ENCODE measurements around the gene IQGAP1. TPM values are rescaled to one million over a fixed set of nuclear protein-coding genes. Genes with fewer than 3 reads are reported as not detected.

Gene IQGAP1
- total RNA-seq, 4 donors from 2014 or later = 162 to 334 (median 168) TPM

DNA sequence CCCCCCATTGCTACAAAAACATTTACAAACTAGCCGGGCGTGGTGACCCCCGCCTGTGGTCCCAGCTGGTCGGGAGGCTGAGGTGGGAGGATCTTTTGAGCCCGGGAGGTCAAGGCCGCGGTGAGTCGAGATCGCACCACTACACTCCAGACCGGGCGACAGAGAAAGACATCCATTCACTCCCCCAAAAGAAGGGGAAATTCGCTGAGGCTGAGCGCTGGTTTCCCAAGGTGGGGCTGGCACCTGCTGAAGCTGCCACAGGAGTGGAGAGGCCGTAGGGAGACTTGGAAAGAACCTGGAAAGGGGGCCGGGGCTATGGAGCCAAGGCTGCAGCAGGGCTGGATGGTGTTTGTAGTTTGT is 140.9 kb downstream of the IQGAP1 start:
- Histone ChIP-seq H3K36me3 (no peaks in the 10 kb centered on the region), H3K9me3 (no peaks in the 10 kb centered on the region), H3K4me3 (peak overlapping the region; percentile 69 to 99 (median 78)), H3K4me1 (peaks cover 0 to 14% (median 0%) of the 10 kb centered on the region in 4 donors), H3K27ac (peak overlapping the region; percentile 88 to 95 (median 92)), H3K27me3 (no peaks in the 10 kb centered on the region)
- TF ChIP-seq, protein P1, sequence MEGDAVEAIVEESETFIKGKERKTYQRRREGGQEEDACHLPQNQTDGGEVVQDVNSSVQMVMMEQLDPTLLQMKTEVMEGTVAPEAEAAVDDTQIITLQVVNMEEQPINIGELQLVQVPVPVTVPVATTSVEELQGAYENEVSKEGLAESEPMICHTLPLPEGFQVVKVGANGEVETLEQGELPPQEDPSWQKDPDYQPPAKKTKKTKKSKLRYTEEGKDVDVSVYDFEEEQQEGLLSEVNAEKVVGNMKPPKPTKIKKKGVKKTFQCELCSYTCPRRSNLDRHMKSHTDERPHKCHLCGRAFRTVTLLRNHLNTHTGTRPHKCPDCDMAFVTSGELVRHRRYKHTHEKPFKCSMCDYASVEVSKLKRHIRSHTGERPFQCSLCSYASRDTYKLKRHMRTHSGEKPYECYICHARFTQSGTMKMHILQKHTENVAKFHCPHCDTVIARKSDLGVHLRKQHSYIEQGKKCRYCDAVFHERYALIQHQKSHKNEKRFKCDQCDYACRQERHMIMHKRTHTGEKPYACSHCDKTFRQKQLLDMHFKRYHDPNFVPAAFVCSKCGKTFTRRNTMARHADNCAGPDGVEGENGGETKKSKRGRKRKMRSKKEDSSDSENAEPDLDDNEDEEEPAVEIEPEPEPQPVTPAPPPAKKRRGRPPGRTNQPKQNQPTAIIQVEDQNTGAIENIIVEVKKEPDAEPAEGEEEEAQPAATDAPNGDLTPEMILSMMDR (IDR thresholded peaks at IDR 0.05) = no peak
- TF ChIP-seq POLR2A (IDR thresholded peaks at IDR 0.05) = no peak
- no peak for DNase-seq

DNA sequence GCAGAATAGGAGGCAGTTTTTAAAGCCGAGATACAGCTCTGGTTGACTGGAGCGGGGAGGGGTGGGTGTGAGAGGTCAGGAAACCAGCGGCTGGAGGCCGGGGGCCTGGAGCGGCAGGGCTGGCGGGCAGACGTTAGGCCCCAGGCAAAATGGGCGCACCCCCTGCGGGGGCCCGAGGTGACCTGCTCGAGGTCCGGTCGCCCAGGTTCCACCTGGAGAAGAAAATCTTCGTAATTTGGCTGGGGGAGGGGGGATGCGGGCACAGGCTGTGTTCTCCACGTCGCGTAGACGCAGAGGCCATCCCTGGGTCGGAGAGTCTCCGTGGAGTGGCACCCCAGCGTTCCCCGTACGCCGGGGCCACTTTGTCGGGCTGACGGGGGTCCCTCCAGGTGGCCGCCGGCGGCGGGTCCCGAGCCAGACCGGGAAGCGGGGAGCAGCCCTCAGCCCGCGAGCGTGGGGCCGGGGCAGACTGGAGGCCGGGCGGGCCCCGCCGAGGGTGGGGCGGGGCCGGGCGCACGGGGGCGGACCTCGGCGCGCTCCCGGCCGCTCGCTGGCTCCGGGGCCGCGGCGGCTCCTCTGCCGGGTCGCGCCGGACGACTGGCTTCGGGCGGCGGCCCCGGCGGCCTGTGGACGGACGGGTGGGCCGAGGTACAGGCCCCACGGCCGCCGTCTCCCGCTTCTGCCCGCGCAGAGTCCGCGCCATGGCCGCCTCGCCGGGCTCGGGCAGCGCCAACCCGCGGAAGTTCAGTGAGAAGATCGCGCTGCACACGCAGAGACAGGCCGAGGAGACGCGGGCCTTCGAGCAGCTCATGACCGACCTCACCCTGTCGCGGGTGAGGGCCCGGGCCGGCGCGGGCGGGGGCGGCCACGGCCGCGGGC is 141.6 kb downstream of the IQGAP1 start, which contains the start of gene CRTC3:
Gene CRTC3, plus strand, starts transcription at position 553 of the 879 bp plus-strand sequence. Its CDS starts 149 bp downstream, at position 702.
- no peaks in the 10 kb centered on the region for H3K9me3 ChIP-seq
- no peaks in the 10 kb centered on the region for H3K36me3 ChIP-seq
- no peaks in the 10 kb centered on the region for H3K27me3 ChIP-seq
- peak; percentile 54 to 77 (median 72) for DNase-seq
- H3K4me3 ChIP-seq = peak within 1 kb of the TSS; percentile 69 to 99 (median 78)
- H3K4me1 ChIP-seq = peaks cover 0 to 14% (median 0%) of the 10 kb centered on the region in 4 donors
- peak within 1 kb of the TSS; percentile 88 to 95 (median 92) for H3K27ac ChIP-seq
- peak; percentile 15 to 65 for TF ChIP-seq POLR2A (IDR thresholded peaks at IDR 0.05)
- TF ChIP-seq, protein P1 (IDR thresholded peaks at IDR 0.05) = no peak

DNA sequence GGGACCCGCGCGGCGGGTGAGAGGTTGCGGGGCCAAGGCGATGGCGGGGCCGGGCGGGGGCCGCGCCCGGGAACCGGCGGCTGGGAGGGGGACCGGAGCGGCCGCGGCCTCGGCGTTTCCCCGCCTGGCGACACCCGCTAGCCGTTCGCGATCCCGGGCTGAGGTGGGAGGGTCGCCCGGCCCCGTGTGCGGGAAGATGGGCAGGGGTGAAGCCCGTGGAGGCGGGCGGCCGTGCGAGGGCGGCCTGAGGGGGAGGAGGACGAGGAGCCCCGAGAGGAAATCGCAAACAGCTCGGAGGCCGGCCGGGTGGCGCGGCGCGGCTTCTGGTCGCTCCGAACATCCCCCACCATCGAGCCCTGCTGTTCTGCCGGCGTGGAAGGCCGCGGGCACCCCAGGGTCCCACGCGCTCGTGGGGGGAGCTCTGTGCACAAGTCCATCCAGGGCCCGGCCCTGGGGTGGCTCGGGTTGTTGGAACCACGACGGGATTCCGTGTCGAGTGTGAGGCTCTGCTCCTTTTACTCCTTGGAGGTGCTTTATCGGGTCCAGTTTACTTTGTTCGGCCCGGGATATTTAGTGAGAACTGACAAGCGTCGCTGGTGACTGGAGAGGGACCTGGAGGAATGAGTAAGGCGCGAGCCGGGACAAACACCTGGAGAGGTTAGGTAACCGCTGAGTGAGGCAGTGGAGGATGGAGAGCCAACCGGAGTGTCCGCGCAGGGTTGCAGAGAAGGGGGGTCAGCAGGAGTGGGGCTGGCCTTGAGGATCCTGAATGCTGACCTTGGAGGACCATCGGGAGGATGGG is 142.4 kb downstream of the IQGAP1 start:
- DNase-seq = peak; percentile 56 to 77 (median 75)
- H3K27ac ChIP-seq = peak overlapping the region; percentile 88 to 95 (median 92)
- H3K36me3 ChIP-seq = no peaks in the 10 kb centered on the region
- TF ChIP-seq, protein P1 (IDR thresholded peaks at IDR 0.05) = no peak
- no peak for TF ChIP-seq POLR2A (IDR thresholded peaks at IDR 0.05)
- peaks cover 0 to 14% (median 0%) of the 10 kb centered on the region in 4 donors for H3K4me1 ChIP-seq
- peak overlapping the region; percentile 69 to 99 (median 78) for H3K4me3 ChIP-seq
- no peaks in the 10 kb centered on the region for H3K9me3 ChIP-seq
- no peaks in the 10 kb centered on the region for H3K27me3 ChIP-seq

DNA sequence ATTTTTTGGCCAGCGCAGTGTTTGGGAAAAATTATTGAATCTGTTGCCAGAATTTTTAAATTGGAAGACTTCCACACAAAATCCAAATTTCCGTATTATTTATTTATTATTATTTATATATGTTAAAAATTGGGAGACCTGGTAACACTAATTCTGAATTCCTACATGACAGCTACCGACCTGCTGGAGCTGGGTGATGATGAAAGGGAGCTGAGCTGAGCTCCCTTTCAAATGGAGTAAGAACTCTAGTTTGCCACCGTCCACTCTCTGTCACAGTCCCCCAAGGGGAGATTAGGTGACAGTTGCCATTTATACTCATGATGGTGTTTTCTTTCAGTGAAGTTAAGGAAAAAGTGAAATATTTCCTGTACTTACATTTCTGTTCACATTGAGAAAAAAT is 143.1 kb downstream of the IQGAP1 start:
- Histone ChIP-seq H3K9me3 (no peaks in the 10 kb centered on the region), H3K36me3 (no peaks in the 10 kb centered on the region), H3K4me3 (peak overlapping the region; percentile 69 to 99 (median 78)), H3K27me3 (no peaks in the 10 kb centered on the region), H3K27ac (peak overlapping the region in 1 of 4 donors; percentile 91), H3K4me1 (peaks cover 0 to 14% (median 0%) of the 10 kb centered on the region in 4 donors)
- no peak for DNase-seq
- no peak for TF ChIP-seq POLR2A (IDR thresholded peaks at IDR 0.05)
- TF ChIP-seq, protein P1 (IDR thresholded peaks at IDR 0.05) = no peak

DNA sequence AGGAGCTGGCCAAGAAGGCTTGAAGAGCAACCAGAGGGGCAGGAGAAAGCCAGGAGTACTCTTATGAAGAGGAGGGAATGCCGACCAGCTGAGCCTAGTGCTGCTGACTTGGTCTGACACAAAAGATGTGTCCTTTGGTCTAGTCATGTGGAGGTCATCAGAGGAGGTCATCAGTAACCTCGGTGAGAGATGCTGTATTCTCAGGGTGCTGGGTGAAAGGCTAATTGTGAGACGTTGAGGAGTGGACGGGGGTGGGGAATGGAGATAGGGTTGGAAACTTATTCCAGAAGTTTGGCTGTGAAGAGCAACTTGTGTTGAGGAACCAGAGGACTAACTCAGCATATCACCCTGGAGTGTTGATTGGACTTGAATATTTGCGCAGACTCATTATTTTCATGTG is 147.2 kb downstream of the IQGAP1 start:
- Histone ChIP-seq H3K4me3 (no peak overlapping the region), H3K27ac (no peak overlapping the region), H3K36me3 (no peaks in the 10 kb centered on the region), H3K27me3 (no peaks in the 10 kb centered on the region), H3K4me1 (peaks cover 0 to 7% (median 0%) of the 10 kb centered on the region in 4 donors), H3K9me3 (no peaks in the 10 kb centered on the region)
- DNase-seq = no peak
- TF ChIP-seq, protein P1 (IDR thresholded peaks at IDR 0.05) = no peak

Measured in Peyer's patch (tissue), 4 donors.